Measurements from ENCODE around the gene DAO.

GRCh38 chr12:108843187-108843586 lies 36.7 kb upstream of the DAO start:
- no peak for TF ChIP-seq CTCF (conservative IDR thresholded peaks at IDR 0.05)
- TF ChIP-seq ZFX (IDR thresholded peaks at IDR 0.05) = no peak
